Loucy (cell line): ENCODE data around the gene MYG1.
A peak's percentile ranks its signal among the peaks of the same experiment; 100 is the strongest.

Experiments
- H2AFZ ChIP-seq: fragments of 200-600 bp; sonication (generic); 2 replicates; pipeline ENCODE4 v1.6.0; 2016; ENCODE audit warnings: antibody characterized with exemption, mild to moderate bottlenecking, low read length, moderate library complexity
- H3F3A ChIP-seq: fragments of 200-600 bp; 2 replicates; pipeline ENCODE4 v1.6.0; 2016; ENCODE audit warnings: antibody characterized with exemption, low read depth, mild to moderate bottlenecking
- H3K27me3 ChIP-seq: fragments of 200-600 bp; sonication (generic); 2 replicates; pipeline ENCODE4 v1.6.1; 2014; ENCODE audit warnings: low read length, mild to moderate bottlenecking; ENCODE audit not compliant: insufficient read depth, poor library complexity, severe bottlenecking
- H3K36me3 ChIP-seq: fragments of 200-600 bp; sonication (generic); 2 replicates; pipeline ENCODE4 v1.6.1; 2016; ENCODE audit warnings: low read length; ENCODE audit not compliant: insufficient read depth
- H3K4me1 ChIP-seq: fragments of 200-600 bp; sonication (generic); 2 replicates; pipeline ENCODE4 v1.5.1; 2014; ENCODE audit warnings: low read length, mild to moderate bottlenecking; ENCODE audit not compliant: insufficient read depth, poor library complexity, severe bottlenecking
- H3K4me2 ChIP-seq: fragments of 200-600 bp; sonication (generic); 2 replicates; pipeline ENCODE4 v1.6.0; 2014; ENCODE audit warnings: antibody characterized with exemption, low read length, low read depth, mild to moderate bottlenecking; ENCODE audit not compliant: poor library complexity, severe bottlenecking
- H3K4me3 ChIP-seq: fragments of 200-600 bp; sonication (generic); 2 replicates; pipeline ENCODE4 v1.5.1; 2014; ENCODE audit warnings: low read length, mild to moderate bottlenecking, mixed read lengths; ENCODE audit not compliant: poor library complexity, severe bottlenecking
- H3K79me2 ChIP-seq: fragments of 200-600 bp; sonication (generic); 2 replicates; pipeline ENCODE4 v1.6.1; 2014; ENCODE audit warnings: low read length; ENCODE audit not compliant: insufficient read depth
- H3K9ac ChIP-seq: fragments of 200-600 bp; sonication (generic); 2 replicates; pipeline ENCODE4 v1.6.0; 2014; ENCODE audit warnings: mild to moderate bottlenecking, low read depth, low read length, moderate library complexity; ENCODE audit not compliant: poor library complexity, severe bottlenecking
- H3K9me2 ChIP-seq: fragments of 200-600 bp; sonication (generic); replicated peaks from 2 replicates; pipeline ENCODE4 v1.6.1; 2016; ENCODE audit warnings: low read depth, low read length, mixed read lengths
- H3K9me3 ChIP-seq: fragments of 200-600 bp; sonication (generic); 2 replicates; pipeline ENCODE4 v1.6.1; 2014; ENCODE audit warnings: mild to moderate bottlenecking, antibody characterized with exemption, low read length, low read depth; ENCODE audit not compliant: insufficient read depth
- H4K20me1 ChIP-seq: fragments of 200-600 bp; sonication (generic); 2 replicates; pipeline ENCODE4 v1.6.0; 2014; ENCODE audit warnings: antibody characterized with exemption, low read length, mild to moderate bottlenecking; ENCODE audit not compliant: insufficient read depth, poor library complexity, severe bottlenecking
- CTCF ChIP-seq: fragments of 200-600 bp; sonication (generic); conservative IDR thresholded peaks from 2 replicates; pipeline ENCODE4 v1.5.1; 2014; ENCODE audit warnings: mild to moderate bottlenecking, antibody characterized with exemption, low read length
- EZH2phosphoT487 ChIP-seq: fragments of 200-600 bp; IDR thresholded peaks from 2 replicates; pipeline ENCODE4 v1.6.1; 2018; ENCODE audit warnings: antibody characterized with exemption, mild to moderate bottlenecking, moderate library complexity, borderline replicate concordance

The MYG1 gene

GRCh38 chr12:53308276-53308675 is 8.8 kb downstream of the MYG1 start:
- no peak overlapping the region for H2AFZ ChIP-seq
- no peaks in the 10 kb centered on the region for H3K27me3 ChIP-seq
- H3F3A ChIP-seq: no peaks in the 10 kb centered on the region
- H3K9me3 ChIP-seq: no peaks in the 10 kb centered on the region
- TF ChIP-seq CTCF (no peak), EZH2phosphoT487 (no peak)
- no peaks in the 10 kb centered on the region for H4K20me1 ChIP-seq
- no peaks in the 10 kb centered on the region for H3K79me2 ChIP-seq
- no peaks in the 10 kb centered on the region for H3K9me2 ChIP-seq
- no peak overlapping the region for H3K4me2 ChIP-seq
- peaks cover 35% of the 10 kb centered on the region; the same call in 1 of the 2 replicates for H3K36me3 ChIP-seq
- H3K4me3 ChIP-seq: no peak overlapping the region
- no peaks in the 10 kb centered on the region for H3K4me1 ChIP-seq
- no peak overlapping the region for H3K9ac ChIP-seq

GRCh38 chr12:53313996-53314395 is 14.5 kb downstream of the MYG1 start:
- Histone ChIP-seq H2AFZ (no peak overlapping the region), H3K4me1 (no peaks in the 10 kb centered on the region), H3K79me2 (no peaks in the 10 kb centered on the region; the same call in 1 of the 2 replicates), H3K9me3 (no peaks in the 10 kb centered on the region), H3K9me2 (no peaks in the 10 kb centered on the region), H3K9ac (no peak overlapping the region), H3K36me3 (peaks cover 14% of the 10 kb centered on the region; the same call in 1 of the 2 replicates), H3K4me2 (no peak overlapping the region), H3K4me3 (no peak overlapping the region), H3K27me3 (no peaks in the 10 kb centered on the region), H4K20me1 (no peaks in the 10 kb centered on the region), H3F3A (no peaks in the 10 kb centered on the region)
- TF ChIP-seq CTCF: no peak
- TF ChIP-seq EZH2phosphoT487: no peak

GRCh38 chr12:53320352-53321195 is 21.1 kb downstream of the MYG1 start:
- peaks cover 4% of the 10 kb centered on the region for H4K20me1 ChIP-seq
- peaks cover 30% of the 10 kb centered on the region for H3K4me1 ChIP-seq
- no peaks in the 10 kb centered on the region for H3K9me2 ChIP-seq
- peak overlapping the region; percentile 81 for H3K9ac ChIP-seq
- peaks cover 10% of the 10 kb centered on the region; the same call in 1 of the 2 replicates for H3F3A ChIP-seq
- H3K9me3 ChIP-seq: no peaks in the 10 kb centered on the region
- H3K36me3 ChIP-seq: peaks cover 3% of the 10 kb centered on the region; the same call in 1 of the 2 replicates
- H2AFZ ChIP-seq: peak overlapping the region; percentile 95
- H3K27me3 ChIP-seq: no peaks in the 10 kb centered on the region
- TF ChIP-seq EZH2phosphoT487 (no peak), CTCF (no peak)
- H3K4me3 ChIP-seq: peak overlapping the region; percentile 90
- peaks cover 11% of the 10 kb centered on the region; the same call in 1 of the 2 replicates for H3K79me2 ChIP-seq
- peak overlapping the region; percentile 93 for H3K4me2 ChIP-seq
